ENCODE results near the gene NANOS2.

The NANOS2 gene

GRCh38 chr19:45895519-45895972, 19.0 kb downstream of the NANOS2 start:
- H3K9me3 Mint-ChIP-seq: no peaks in the 10 kb centered on the region
- H3K36me3 Mint-ChIP-seq: peaks cover 18% of the 10 kb centered on the region
- peaks cover 19% of the 10 kb centered on the region for H3K4me1 Mint-ChIP-seq
- H3K27ac Mint-ChIP-seq: no peak overlapping the region
- H3K4me3 Mint-ChIP-seq: no peak overlapping the region
- no peak for ATAC-seq (ENCODE audit: low read depth)
- no peaks in the 10 kb centered on the region for H3K27me3 Mint-ChIP-seq
- no peak for DNase-seq (ENCODE audit: low spot score in 2 of 2)

GRCh38 chr19:45890877-45891276, 23.7 kb downstream of the NANOS2 start:
- Mint-ChIP-seq H3K27ac (no peak overlapping the region), H3K4me3 (no peak overlapping the region), H3K36me3 (peaks cover 9% of the 10 kb centered on the region), H3K9me3 (no peaks in the 10 kb centered on the region), H3K27me3 (no peaks in the 10 kb centered on the region), H3K4me1 (peaks cover 16% of the 10 kb centered on the region)
- ATAC-seq (ENCODE audit: low read depth) (no peak), DNase-seq (ENCODE audit: low spot score in 2 of 2) (no peak)

- peaks cover 10% of the 10 kb centered on the region for H3K4me1 Mint-ChIP-seq
- no peaks in the 10 kb centered on the region for H3K27me3 Mint-ChIP-seq
- ATAC-seq (ENCODE audit: low read depth) (no peak), DNase-seq (ENCODE audit: low spot score in 2 of 2) (no peak)
- no peak overlapping the region for H3K4me3 Mint-ChIP-seq
- peaks cover 3% of the 10 kb centered on the region for H3K36me3 Mint-ChIP-seq
- H3K9me3 Mint-ChIP-seq: no peaks in the 10 kb centered on the region
- no peak overlapping the region for H3K27ac Mint-ChIP-seq
Observed at GRCh38 chr19:45889210-45889885, 25.2 kb downstream of the NANOS2 start.

- no peak for ATAC-seq (ENCODE audit: low read depth)
- H3K36me3 Mint-ChIP-seq: peaks cover 6% of the 10 kb centered on the region
- H3K4me1 Mint-ChIP-seq: peaks cover 9% of the 10 kb centered on the region
- peak overlapping the region; percentile 89 for H3K27ac Mint-ChIP-seq
- H3K4me3 Mint-ChIP-seq: peak overlapping the region; percentile 92
- DNase-seq (ENCODE audit: low spot score in 2 of 2): no peak
- H3K27me3 Mint-ChIP-seq: no peaks in the 10 kb centered on the region
- H3K9me3 Mint-ChIP-seq: no peaks in the 10 kb centered on the region
Observed at GRCh38 chr19:45887200-45887710, 27.3 kb downstream of the NANOS2 start.

- Mint-ChIP-seq H3K9me3 (no peaks in the 10 kb centered on the region), H3K4me3 (peak overlapping the region; percentile 92), H3K27me3 (peaks cover 2% of the 10 kb centered on the region), H3K36me3 (peaks cover 9% of the 10 kb centered on the region), H3K4me1 (peaks cover 9% of the 10 kb centered on the region), H3K27ac (peak overlapping the region; percentile 89)
- DNase-seq (ENCODE audit: low spot score in 2 of 2): peak; percentile 79 to 87
- peak; percentile 70 for ATAC-seq (ENCODE audit: low read depth)
Observed at GRCh38 chr19:45886427-45887199, 28.0 kb downstream of the NANOS2 start.

GRCh38 chr19:45885556-45886426, 28.8 kb downstream of the NANOS2 start, which contains the start of gene IRF2BP1:
Gene IRF2BP1, minus strand, starts transcription at chr19:45886141. Its CDS starts 367 bp downstream, at chr19:45885774.
- Mint-ChIP-seq H3K36me3 (peaks cover 11% of the 10 kb centered on the region), H3K27me3 (peaks cover 6% of the 10 kb centered on the region), H3K4me3 (peak within 1 kb of the TSS; percentile 92), H3K9me3 (no peaks in the 10 kb centered on the region), H3K27ac (peak within 1 kb of the TSS; percentile 89), H3K4me1 (peaks cover 9% of the 10 kb centered on the region)
- ATAC-seq (ENCODE audit: low read depth) (peak; percentile 82), DNase-seq (ENCODE audit: low spot score in 2 of 2) (peak; percentile 80 to 86)

- peaks cover 8% of the 10 kb centered on the region for H3K36me3 Mint-ChIP-seq
- H3K27ac Mint-ChIP-seq: no peak overlapping the region
- ATAC-seq (ENCODE audit: low read depth) (no peak), DNase-seq (ENCODE audit: low spot score in 2 of 2) (peak in 1 of 2 donors; percentile 41)
- H3K9me3 Mint-ChIP-seq: no peaks in the 10 kb centered on the region
- peak overlapping the region; percentile 44 for H3K4me3 Mint-ChIP-seq
- H3K27me3 Mint-ChIP-seq: peaks cover 9% of the 10 kb centered on the region
- peaks cover 9% of the 10 kb centered on the region for H3K4me1 Mint-ChIP-seq
Observed at GRCh38 chr19:45884682-45885555, 29.7 kb downstream of the NANOS2 start.

- H3K4me1 Mint-ChIP-seq: peaks cover 9% of the 10 kb centered on the region
- H3K27ac Mint-ChIP-seq: peak overlapping the region; percentile 66
Observed at GRCh38 chr19:45883881-45884681, 30.5 kb downstream of the NANOS2 start.

GRCh38 chr19:45883586-45883880, 31.0 kb downstream of the NANOS2 start:
- Mint-ChIP-seq H3K4me3 (peak overlapping the region; percentile 78), H3K9me3 (no peaks in the 10 kb centered on the region), H3K4me1 (peaks cover 12% of the 10 kb centered on the region), H3K36me3 (peaks cover 9% of the 10 kb centered on the region), H3K27me3 (peaks cover 14% of the 10 kb centered on the region), H3K27ac (peak overlapping the region; percentile 66)
- DNase-seq (ENCODE audit: low spot score in 2 of 2) (no peak), ATAC-seq (ENCODE audit: low read depth) (no peak)

More at GRCh38 chr19:45883881-45884681, 30.5 kb downstream of the NANOS2 start:
- Mint-ChIP-seq H3K4me3 (peak overlapping the region; percentile 78), H3K27me3 (peaks cover 10% of the 10 kb centered on the region), H3K9me3 (no peaks in the 10 kb centered on the region), H3K36me3 (peaks cover 8% of the 10 kb centered on the region)
- DNase-seq (ENCODE audit: low spot score in 2 of 2) (no peak), ATAC-seq (ENCODE audit: low read depth) (no peak)

GRCh38 chr19:45882652-45883585, 31.7 kb downstream of the NANOS2 start:
- H3K27me3 Mint-ChIP-seq: peaks cover 18% of the 10 kb centered on the region
- H3K4me1 Mint-ChIP-seq: peaks cover 14% of the 10 kb centered on the region
- H3K27ac Mint-ChIP-seq: peak overlapping the region; percentile 66
- H3K9me3 Mint-ChIP-seq: no peaks in the 10 kb centered on the region
- ATAC-seq (ENCODE audit: low read depth): peak; percentile 28
- peak; percentile 84 to 90 for DNase-seq (ENCODE audit: low spot score in 2 of 2)
- H3K4me3 Mint-ChIP-seq: peak overlapping the region; percentile 78
- H3K36me3 Mint-ChIP-seq: peaks cover 10% of the 10 kb centered on the region

- Mint-ChIP-seq H3K9me3 (no peaks in the 10 kb centered on the region), H3K27me3 (peaks cover 24% of the 10 kb centered on the region), H3K4me1 (peaks cover 14% of the 10 kb centered on the region), H3K4me3 (peak overlapping the region; percentile 19), H3K36me3 (peaks cover 10% of the 10 kb centered on the region), H3K27ac (no peak overlapping the region)
- DNase-seq (ENCODE audit: low spot score in 2 of 2) (no peak), ATAC-seq (ENCODE audit: low read depth) (no peak)
Observed at GRCh38 chr19:45881909-45882528, 32.6 kb downstream of the NANOS2 start.

Data from memory B cell (primary cell).